H1 (cell line): ENCODE results near the gene IPO7. TPM values are rescaled to one million over a fixed set of nuclear protein-coding genes. Genes with fewer than 3 reads are reported as not detected.

ENCODE experiments used
- RNF2 ChIP-seq: fragments of 200-900, 300-1000 bp; sonication (generic); IDR thresholded peaks from 2 replicates; pipeline ENCODE4 v1.7.1; 2016; ENCODE audit warnings: borderline replicate concordance, low read depth, mild to moderate bottlenecking, antibody characterized with exemption, low read length; ENCODE audit not compliant: poor library complexity, severe bottlenecking; ENCODE audit errors: missing control alignments
- TEAD4 ChIP-seq: IDR thresholded peaks from 2 replicates; pipeline ENCODE4 v1.6.1; 2012; ENCODE audit warnings: low read depth, low read length, inconsistent platforms, mixed read lengths
- USF2 ChIP-seq: IDR thresholded peaks from 2 replicates; pipeline ENCODE4 v1.6.1; 2011; ENCODE audit warnings: low read length, improper control_type of control experiment
- polyA plus RNA-seq, 7 experiments: library from polyadenylated mRNA; depleted of rRNA in 3 of 7; stranded (reverse) in 5 of 7; unstranded in 2 of 7; fragments of >200 nt in 5 of 7; fragments of 200-250 nt in 2 of 7; gene quantifications; 1 replicate in 5 of 7; 2 replicates in 1 of 7; 4 replicates in 1 of 7; pipeline versions ENCODE4 v1.2.1 to v1.2.3, GENCODE V29; 2011 to 2013; ENCODE audit warnings: missing spikeins in 2 of 7, mixed read lengths in 2 of 7
- total RNA-seq: library from RNA; stranded (reverse); fragmentation: NEBNext Ultra II Directional; extraction: Animal tissue kit (Norgen Biotek cat#: 25700); gene quantifications from 2 replicates; pipeline ENCODE4 v1.2.1, GENCODE V29; 2021

IPO7 gene
- total and polyA plus RNA-seq, 2 of the 8 experiments (the other 6 are each of a cell fraction or from before 2014, with no cell fraction given): 45.9 to 259 TPM

GRCh38 chr11:9490376-9490775 is 105.9 kb downstream of the IPO7 start (continued):
- no peak for TF ChIP-seq RNF2
- no peak for TF ChIP-seq TEAD4
- TF ChIP-seq USF2: no peak
